A549 (cell line): Measurements from ENCODE around the gene TMX1. TPM values are rescaled to one million over a fixed set of nuclear protein-coding genes. Genes with fewer than 3 reads are reported as not detected.
A peak's percentile ranks its signal among the peaks of the same experiment; 100 is the strongest.

Experiments used
- ATAC-seq, 2 experiments: fragments of 200-7000 bp in 1 of 2; fragments of >200 bp in 1 of 2; cut with Nextera tagmentation in 1 of 2; cut with Tn5 transposase in 1 of 2; 3 replicates each; pipeline versions ENCODE4 v1.8.0 to v1.9.1; 2018 to 2020; ENCODE audit warnings: mild to moderate bottlenecking in 1 of 2, moderate library complexity in 1 of 2
- CTCF ChIA-PET: fragments of 300-600 bp; sonication (Branson Sonifier 250); formaldehyde crosslinking; extraction: SDS; loops from one replicate; lab custom pipeline; 2021; ENCODE audit warnings: antibody characterized with exemption, inconsistent platforms; lab: Yijun Ruan, JAX
- POLR2A ChIA-PET: fragments of 350-600 bp; formaldehyde crosslinking; extraction: SDS; loops from one replicate; lab custom pipeline; 2021; ENCODE audit warnings: antibody characterized with exemption, inconsistent platforms; lab: Yijun Ruan, JAX
- DNase-seq, 2 experiments: peaks; one replicate each; pipeline versions ENCODE4 v3.0.0 to v3.0.0-alpha.2; 2011 to 2016; ENCODE audit warnings: low read depth in 1 of 2, low spot score in 1 of 2
- FAIRE-seq: peaks from 2 replicates; lab custom pipeline; 2011; peaks lifted over from hg19 to GRCh38; lab: Jason Lieb, UNC
- H3K27ac ChIP-seq, 2 experiments: fragments of >200 bp; sonication (Bioruptor Twin); formaldehyde crosslinking; 3 replicates each; pipeline ENCODE4 v1.5.1; 2016 to 2017
- H3K4me1 ChIP-seq: fragments of >200 bp; sonication (Bioruptor Twin); formaldehyde crosslinking; 3 replicates; pipeline ENCODE4 v1.6.1; 2016
- H3K4me2 ChIP-seq: fragments of >200 bp; sonication (Bioruptor Twin); formaldehyde crosslinking; 3 replicates; pipeline ENCODE4 v1.6.1; 2016
- H3K4me3 ChIP-seq: fragments of >200 bp; sonication (Bioruptor Twin); formaldehyde crosslinking; 3 replicates; pipeline ENCODE4 v1.5.1; 2016
- H3K9me3 ChIP-seq: fragments of >200 bp; sonication (Bioruptor Twin); formaldehyde crosslinking; 3 replicates; pipeline ENCODE4 v1.6.1; 2016
- CBX2 ChIP-seq: fragments of 200-600 bp; sonication (generic); IDR thresholded peaks from 2 replicates; pipeline ENCODE4 v1.6.1; 2016; ENCODE audit warnings: low read depth, mild to moderate bottlenecking, borderline replicate concordance
- CBX8 ChIP-seq: fragments of 200-600 bp; sonication (generic); IDR thresholded peaks from 2 replicates; pipeline ENCODE4 v1.6.1; 2016
- CHD2 ChIP-seq: fragments of 150-350 bp; IDR thresholded peaks from 2 replicates; pipeline ENCODE4 v1.6.1; 2014; ENCODE audit warnings: low read length; ENCODE audit not compliant: partially characterized antibody
- CTCF ChIP-seq: fragments of >200 bp; sonication (Bioruptor Twin); formaldehyde crosslinking; IDR thresholded peaks from 3 replicates; pipeline ENCODE4 v1.5.1; 2016
- EHF ChIP-seq: fragments of 250-450 bp; sonication (Bioruptor Pico); IDR thresholded peaks from 2 replicates; pipeline ENCODE4 v1.5.0; 2020; ENCODE audit warnings: mild to moderate bottlenecking
- EP300 ChIP-seq, 2 experiments: fragments of >200 bp; sonication (Bioruptor Twin); formaldehyde crosslinking; IDR thresholded peaks; 2 replicates in 1 of 2; 3 replicates in 1 of 2; pipeline ENCODE4 v1.6.1; 2016 to 2017
- HDAC2 ChIP-seq: fragments of 200-600 bp; sonication (generic); IDR thresholded peaks from 2 replicates; pipeline ENCODE4 v1.6.1; 2016
- HEYL ChIP-seq: fragments of 250-450 bp; sonication (Bioruptor Pico); IDR thresholded peaks from 2 replicates; pipeline ENCODE4 v1.8.0; 2021; ENCODE audit warnings: mild to moderate bottlenecking, moderate library complexity
- JUN ChIP-seq, 2 experiments: fragments of >200 bp; sonication (Bioruptor Twin); formaldehyde crosslinking; IDR thresholded peaks; 2 replicates in 1 of 2; 3 replicates in 1 of 2; pipeline ENCODE4 v1.6.1; 2016 to 2017
- MAZ ChIP-seq: fragments of 150-350 bp; IDR thresholded peaks from 2 replicates; pipeline ENCODE4 v1.6.1; 2014; ENCODE audit warnings: antibody characterized with exemption, low read depth, low read length, borderline replicate concordance
- NPAS2 ChIP-seq: fragments of 250-450 bp; sonication (Bioruptor Pico); IDR thresholded peaks from 2 replicates; pipeline ENCODE4 v1.8.0; 2022; ENCODE audit warnings: mild to moderate bottlenecking, moderate library complexity, borderline replicate concordance
- POLR2A ChIP-seq: IDR thresholded peaks from 2 replicates; pipeline ENCODE4 v1.6.1; 2012; ENCODE audit warnings: mild to moderate bottlenecking, low read length
- POLR2AphosphoS2 ChIP-seq: conservative IDR thresholded peaks from 2 replicates; pipeline ENCODE4 v1.6.1; 2012; ENCODE audit warnings: low read length, improper control_type of control experiment, inconsistent platforms
- RAD21 ChIP-seq, 2 experiments: fragments of >200 bp in 1 of 2; sonication (Bioruptor Twin) in 1 of 2; formaldehyde crosslinking in 1 of 2; IDR thresholded peaks in 1 of 2; conservative IDR thresholded peaks in 1 of 2; 2 replicates in 1 of 2; 3 replicates in 1 of 2; pipeline ENCODE4 v1.6.1; 2012 to 2018; ENCODE audit warnings: inconsistent platforms in 1 of 2
- RNF2 ChIP-seq: fragments of 200-600 bp; sonication (generic); IDR thresholded peaks from 2 replicates; pipeline ENCODE4 v1.6.1; 2016; ENCODE audit warnings: low read depth, mild to moderate bottlenecking, antibody characterized with exemption, moderate library complexity, borderline replicate concordance
- SREBF2 ChIP-seq: fragments of 450-650 bp; IDR thresholded peaks from 2 replicates; pipeline ENCODE4 v1.6.1; 2014; ENCODE audit warnings: mild to moderate bottlenecking, moderate library complexity
- TFCP2L1 ChIP-seq: fragments of 250-450 bp; sonication (Bioruptor Pico); IDR thresholded peaks from 2 replicates; pipeline ENCODE4 v1.5.0; 2021; ENCODE audit warnings: mild to moderate bottlenecking
- TP53 ChIP-seq: fragments of 250-450 bp; sonication (Bioruptor Pico); IDR thresholded peaks from 2 replicates; pipeline ENCODE4 v1.5.0; 2021; ENCODE audit warnings: mild to moderate bottlenecking, moderate library complexity
- ZSCAN20 ChIP-seq: fragments of 250-450 bp; sonication (Bioruptor Pico); IDR thresholded peaks from 2 replicates; pipeline ENCODE4 v1.8.0; 2022; ENCODE audit warnings: mild to moderate bottlenecking, moderate library complexity
- WGBS: methylation state at CpG from one replicate; pipeline ENCODE4 v1.1.6; 2017; ENCODE audit errors: missing lambda C conversion rate; 5-methylcytosine and 5-hydroxymethylcytosine counted together
- polyA plus RNA-seq, 4 experiments: library from polyadenylated mRNA; depleted of rRNA in 3 of 4; stranded (reverse); fragments of >200 nt; fragmentation: RNase III in 1 of 4; extraction: RNeasy Plus Mini Kit Qiagen cat#74134 plus additional on column Dnase treatment in 1 of 4; gene quantifications; 2 replicates in 3 of 4; 3 replicates in 1 of 4; pipeline ENCODE4 v1.2.3, GENCODE V29; 2011 to 2017
- TF ChIP-seq, protein P1 (sequence below): fragments of 450-650 bp; IDR thresholded peaks from 2 replicates; pipeline ENCODE4 v1.6.1; 2014; ENCODE audit warnings: antibody characterized with exemption
- TF ChIP-seq, protein P2 (sequence below): IDR thresholded peaks from 2 replicates; pipeline ENCODE4 v1.6.1; 2012
- TF ChIP-seq, protein P3 (sequence below): fragments of 250-450 bp; sonication (Bioruptor Pico); IDR thresholded peaks from 2 replicates; pipeline ENCODE4 v1.5.0; 2021; ENCODE audit warnings: mild to moderate bottlenecking, moderate library complexity, borderline replicate concordance

TMX1 gene
- polyA plus RNA-seq, 2 of the 4 experiments (the other 2 are of a cell fraction): 58.6 to 64.0 TPM

DNA sequence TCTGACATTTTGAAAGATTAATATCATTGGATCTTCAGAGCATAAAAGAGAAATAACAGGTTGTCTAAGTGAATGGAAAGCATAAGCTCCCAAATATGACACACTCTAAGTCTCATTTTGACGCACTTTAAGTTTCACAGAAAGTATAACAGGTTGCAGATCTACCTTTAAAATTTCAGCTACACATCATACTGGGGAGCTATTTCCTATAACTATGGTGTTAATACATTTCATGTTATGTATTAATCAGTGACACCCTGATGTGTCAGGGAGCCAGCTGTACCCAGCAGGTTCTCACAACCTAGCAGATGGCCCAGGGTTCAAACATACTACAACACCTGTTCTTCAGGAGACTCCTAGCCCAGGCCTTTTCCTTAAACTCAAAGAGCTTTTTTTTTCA lies 31.1 kb upstream of the TMX1 start:
- Histone ChIP-seq H3K4me3 (no peak overlapping the region), H3K4me2 (no peak overlapping the region), H3K27ac (no peak overlapping the region), H3K9me3 (no peaks in the 10 kb centered on the region), H3K4me1 (0 out of 3 replicates have a peak, but pooled peaks cover 5% of the 10 kb centered on the region)
- POLR2A ChIA-PET: no interaction called here
- TF ChIP-seq NPAS2: no peak
- TF ChIP-seq CBX8: no peak
- TF ChIP-seq CBX2: no peak
- no peak for TF ChIP-seq HDAC2
- TF ChIP-seq MAZ: no peak
- DNase-seq (no peak), ATAC-seq (no peak), FAIRE-seq (no peak)
- 92% methylated on average over 1 of the region's 1 CpG for WGBS
- CTCF ChIA-PET: interaction anchor here (0.9 to 1.3 kb wide), 2 partner anchors 10 to 74 kb away, joined by 3 to 5 read pairs; no protein-coding TSS in a partner anchor

GRCh38 chr14:51209457-51209856 lies 30.6 kb upstream of the TMX1 start:
- H3K4me2 ChIP-seq: no peak overlapping the region
- ATAC-seq: no peak
- ChIA-PET POLR2A (no interaction called here), CTCF (interaction anchor here (0.9 to 1.3 kb wide), 2 partner anchors 9 to 75 kb away, joined by 3 to 5 read pairs; no protein-coding TSS in a partner anchor)
- no peaks in the 10 kb centered on the region for H3K9me3 ChIP-seq
- WGBS: 69% methylated on average over 1 of the region's 1 CpG
- DNase-seq: no peak
- no peak overlapping the region for H3K27ac ChIP-seq
- H3K4me1 ChIP-seq: 0 out of 3 replicates have a peak, but pooled peaks cover 5% of the 10 kb centered on the region
- H3K4me3 ChIP-seq: no peak overlapping the region
- no peak for TF ChIP-seq RAD21 (conservative IDR thresholded peaks at IDR 0.05 in 1 of 2, IDR thresholded peaks at IDR 0.05 in 1 of 2)
- no peak for TF ChIP-seq TFCP2L1
- TF ChIP-seq, protein P1, sequence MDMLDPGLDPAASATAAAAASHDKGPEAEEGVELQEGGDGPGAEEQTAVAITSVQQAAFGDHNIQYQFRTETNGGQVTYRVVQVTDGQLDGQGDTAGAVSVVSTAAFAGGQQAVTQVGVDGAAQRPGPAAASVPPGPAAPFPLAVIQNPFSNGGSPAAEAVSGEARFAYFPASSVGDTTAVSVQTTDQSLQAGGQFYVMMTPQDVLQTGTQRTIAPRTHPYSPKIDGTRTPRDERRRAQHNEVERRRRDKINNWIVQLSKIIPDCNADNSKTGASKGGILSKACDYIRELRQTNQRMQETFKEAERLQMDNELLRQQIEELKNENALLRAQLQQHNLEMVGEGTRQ: no peak
- TF ChIP-seq HEYL: no peak
- no peak for TF ChIP-seq TP53
- no peak for TF ChIP-seq POLR2AphosphoS2
- TF ChIP-seq RNF2: no peak
- no peak for TF ChIP-seq SREBF2
- no peak for TF ChIP-seq CTCF
- TF ChIP-seq EP300 (IDR thresholded peaks at IDR 0.05): no peak
- TF ChIP-seq ZSCAN20: no peak
- no peak for TF ChIP-seq JUN (IDR thresholded peaks at IDR 0.05)
- FAIRE-seq: no peak

DNA sequence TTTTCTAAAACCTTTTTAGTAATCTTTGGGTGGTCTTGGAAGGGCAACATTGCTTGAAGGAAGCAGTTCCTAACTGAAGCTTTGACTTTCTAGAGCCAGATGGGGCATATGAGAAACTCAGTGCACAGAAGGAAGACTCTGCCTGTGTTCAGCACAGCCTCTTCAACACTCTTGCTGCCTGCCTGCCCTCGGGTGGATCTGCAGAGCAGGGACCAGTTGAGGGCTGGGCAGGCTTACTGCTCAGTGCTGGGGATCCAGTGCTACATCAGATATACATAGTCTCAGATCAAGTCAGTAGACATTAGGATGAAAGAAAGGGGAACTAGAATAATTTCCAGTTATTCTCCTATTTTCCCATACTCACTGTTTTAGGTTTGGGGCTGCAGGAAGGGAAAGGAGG lies 29.5 kb upstream of the TMX1 start:
- TF ChIP-seq, protein P2, sequence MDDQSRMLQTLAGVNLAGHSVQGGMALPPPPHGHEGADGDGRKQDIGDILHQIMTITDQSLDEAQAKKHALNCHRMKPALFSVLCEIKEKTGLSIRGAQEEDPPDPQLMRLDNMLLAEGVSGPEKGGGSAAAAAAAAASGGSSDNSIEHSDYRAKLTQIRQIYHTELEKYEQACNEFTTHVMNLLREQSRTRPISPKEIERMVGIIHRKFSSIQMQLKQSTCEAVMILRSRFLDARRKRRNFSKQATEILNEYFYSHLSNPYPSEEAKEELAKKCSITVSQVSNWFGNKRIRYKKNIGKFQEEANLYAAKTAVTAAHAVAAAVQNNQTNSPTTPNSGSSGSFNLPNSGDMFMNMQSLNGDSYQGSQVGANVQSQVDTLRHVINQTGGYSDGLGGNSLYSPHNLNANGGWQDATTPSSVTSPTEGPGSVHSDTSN: no peak
- no peak for TF ChIP-seq POLR2A
- no peak for TF ChIP-seq CHD2
- TF ChIP-seq, protein P3, sequence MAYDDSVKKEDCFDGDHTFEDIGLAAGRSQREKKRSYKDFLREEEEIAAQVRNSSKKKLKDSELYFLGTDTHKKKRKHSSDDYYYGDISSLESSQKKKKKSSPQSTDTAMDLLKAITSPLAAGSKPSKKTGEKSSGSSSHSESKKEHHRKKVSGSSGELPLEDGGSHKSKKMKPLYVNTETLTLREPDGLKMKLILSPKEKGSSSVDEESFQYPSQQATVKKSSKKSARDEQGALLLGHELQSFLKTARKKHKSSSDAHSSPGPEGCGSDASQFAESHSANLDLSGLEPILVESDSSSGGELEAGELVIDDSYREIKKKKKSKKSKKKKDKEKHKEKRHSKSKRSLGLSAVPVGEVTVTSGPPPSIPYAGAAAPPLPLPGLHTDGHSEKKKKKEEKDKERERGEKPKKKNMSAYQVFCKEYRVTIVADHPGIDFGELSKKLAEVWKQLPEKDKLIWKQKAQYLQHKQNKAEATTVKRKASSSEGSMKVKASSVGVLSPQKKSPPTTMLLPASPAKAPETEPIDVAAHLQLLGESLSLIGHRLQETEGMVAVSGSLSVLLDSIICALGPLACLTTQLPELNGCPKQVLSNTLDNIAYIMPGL (CRISPR knock-in tag): no peak
- no peak for TF ChIP-seq RAD21 (conservative IDR thresholded peaks at IDR 0.05 in 1 of 2, IDR thresholded peaks at IDR 0.05 in 1 of 2)
- TF ChIP-seq EHF (CRISPR knock-in tag): no peak
- CTCF ChIA-PET: interaction anchor here (0.6 kb wide), 2 partner anchors 45 to 50 kb away, joined by 3 read pairs; no protein-coding TSS in a partner anchor
- H3K4me3 ChIP-seq: no peak overlapping the region
- DNase-seq: no peak
- no peak for FAIRE-seq
- 60% methylated on average over 1 of the region's 1 CpG for WGBS
- no peak overlapping the region for H3K27ac ChIP-seq
- 0 out of 6 replicates have a peak, but pooled peaks of 1 of the 2 experiments have one; percentile 37 for ATAC-seq
- H3K9me3 ChIP-seq: no peaks in the 10 kb centered on the region
- POLR2A ChIA-PET: no interaction called here
- 0 out of 3 replicates have a peak, but pooled peaks cover 5% of the 10 kb centered on the region for H3K4me1 ChIP-seq
- no peak overlapping the region for H3K4me2 ChIP-seq
